NCI-H2227 treated with DMSO at 0.1 percent for 48 hours (cell line): ENCODE measurements around the gene CEP152.
"Not testable (repeated sequence)": the region's sequence is repeated elsewhere in the genome, so short reads cannot be mapped to it uniquely, and the experiment has no call there.

Source experiments
- DNase-seq: peaks from one replicate; lab custom pipeline; 2025; lab: John Stamatoyannopoulos, UW

Gene CEP152

GRCh38 chr15:48811325-48811958, 573 bp upstream of the CEP152 start:
- DNase-seq, result no peak

- no peak for DNase-seq
Observed at GRCh38 chr15:48806151-48806550, 4.7 kb downstream of the CEP152 start.

- no peak for DNase-seq
Observed at GRCh38 chr15:48805591-48805990, 5.3 kb downstream of the CEP152 start.

- DNase-seq, result no peak
Observed at GRCh38 chr15:48803877-48804276, 7.0 kb downstream of the CEP152 start.

- no peak for DNase-seq
Observed at GRCh38 chr15:48802867-48803266, 8.0 kb downstream of the CEP152 start.

DNA sequence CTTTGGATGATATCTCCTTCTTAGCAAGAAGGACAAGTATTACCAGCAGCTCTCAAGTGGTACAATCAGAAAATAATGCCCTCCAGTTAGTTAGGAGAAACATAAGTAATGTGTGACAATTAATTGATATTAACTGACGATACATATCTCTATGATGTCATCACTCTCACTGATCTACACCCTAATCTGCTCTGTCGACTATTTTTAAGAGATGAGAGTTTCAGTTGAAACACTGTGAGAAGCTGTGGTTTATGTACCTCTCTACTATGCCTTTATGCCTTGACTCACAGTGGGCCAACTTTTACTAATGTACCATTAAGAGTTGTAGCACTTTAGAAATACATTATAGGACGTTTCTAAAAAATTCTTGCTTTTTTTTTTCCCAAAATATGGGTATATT, 8.6 kb downstream of the CEP152 start:
- no peak for DNase-seq

DNA sequence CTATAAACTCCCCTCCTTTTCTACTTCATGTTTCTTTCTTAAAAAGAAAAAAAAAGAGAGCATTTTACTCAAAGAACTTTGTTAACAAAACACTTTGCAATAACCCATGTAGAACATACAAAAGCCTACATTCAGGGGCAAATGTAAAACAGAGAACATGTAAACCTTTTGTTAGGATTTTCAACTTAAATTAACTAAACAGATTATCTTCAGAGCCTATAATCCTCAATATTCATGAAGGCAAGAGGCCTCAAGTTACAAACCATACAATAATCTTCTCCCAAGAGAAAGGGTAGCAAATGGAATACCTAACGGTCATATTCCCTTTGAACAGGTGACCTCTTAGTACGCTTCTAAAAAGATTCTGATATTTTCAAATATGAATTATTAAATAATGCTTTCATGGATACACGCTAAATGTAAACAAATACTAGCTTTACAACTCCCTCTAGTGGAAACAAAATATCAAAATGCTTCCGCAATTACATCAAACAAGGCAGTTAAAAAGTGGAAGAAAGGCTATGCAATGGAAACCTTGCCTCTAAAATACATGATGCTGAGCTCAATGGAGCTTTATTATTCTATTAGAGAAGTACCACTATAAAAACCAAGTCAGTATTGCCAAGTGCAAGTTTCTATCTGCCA, 9.9 kb downstream of the CEP152 start:
- DNase-seq, result peak; percentile 23

GRCh38 chr15:48800245-48800644, 10.6 kb downstream of the CEP152 start:
- DNase-seq, result no peak

- no peak for DNase-seq
Observed at GRCh38 chr15:48798319-48798718, 12.6 kb downstream of the CEP152 start.

GRCh38 chr15:48796930-48797329, 13.9 kb downstream of the CEP152 start:
- DNase-seq, result no peak

GRCh38 chr15:48796521-48796920, 14.3 kb downstream of the CEP152 start:
- no peak for DNase-seq

DNA sequence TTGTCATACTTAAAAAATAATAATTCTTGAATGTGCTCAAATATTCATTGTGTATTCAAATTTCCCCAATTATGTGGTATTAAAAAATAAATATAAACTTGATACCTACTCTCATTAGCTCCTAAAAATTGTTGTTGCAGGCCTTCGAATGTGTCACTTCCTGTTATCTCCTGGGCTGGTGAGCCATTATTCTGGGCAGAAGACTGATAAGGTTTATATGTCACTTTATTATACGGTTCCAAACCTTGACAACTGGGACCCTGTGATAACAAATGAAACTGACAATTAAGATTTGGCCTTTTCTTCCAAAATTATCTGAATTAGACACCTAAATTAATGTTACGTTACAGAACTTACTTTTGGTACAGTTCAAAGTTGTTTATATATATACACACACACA, 15.0 kb downstream of the CEP152 start:
- DNase-seq, result no peak

GRCh38 chr15:48794697-48795134, 16.2 kb downstream of the CEP152 start:
- DNase-seq, result no peak

DNA sequence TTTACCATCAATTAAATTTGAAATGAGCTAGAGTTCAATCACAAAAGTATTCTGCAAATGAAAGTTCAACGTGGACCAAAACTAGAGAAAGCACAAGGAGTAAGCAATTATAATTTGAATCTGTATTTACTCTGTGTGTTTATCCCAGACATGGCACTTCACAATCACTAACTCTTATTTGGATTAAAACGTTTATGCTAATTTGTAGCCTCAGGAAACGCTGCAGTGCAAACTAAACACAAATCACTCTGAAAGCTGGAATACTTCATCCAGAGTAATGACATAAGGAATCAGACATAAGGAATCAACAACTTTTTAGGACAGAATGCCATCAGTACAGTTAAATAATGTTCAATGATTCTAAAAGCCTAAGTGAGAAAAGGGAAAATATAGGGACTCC, 18.5 kb downstream of the CEP152 start:
- no peak for DNase-seq

DNA sequence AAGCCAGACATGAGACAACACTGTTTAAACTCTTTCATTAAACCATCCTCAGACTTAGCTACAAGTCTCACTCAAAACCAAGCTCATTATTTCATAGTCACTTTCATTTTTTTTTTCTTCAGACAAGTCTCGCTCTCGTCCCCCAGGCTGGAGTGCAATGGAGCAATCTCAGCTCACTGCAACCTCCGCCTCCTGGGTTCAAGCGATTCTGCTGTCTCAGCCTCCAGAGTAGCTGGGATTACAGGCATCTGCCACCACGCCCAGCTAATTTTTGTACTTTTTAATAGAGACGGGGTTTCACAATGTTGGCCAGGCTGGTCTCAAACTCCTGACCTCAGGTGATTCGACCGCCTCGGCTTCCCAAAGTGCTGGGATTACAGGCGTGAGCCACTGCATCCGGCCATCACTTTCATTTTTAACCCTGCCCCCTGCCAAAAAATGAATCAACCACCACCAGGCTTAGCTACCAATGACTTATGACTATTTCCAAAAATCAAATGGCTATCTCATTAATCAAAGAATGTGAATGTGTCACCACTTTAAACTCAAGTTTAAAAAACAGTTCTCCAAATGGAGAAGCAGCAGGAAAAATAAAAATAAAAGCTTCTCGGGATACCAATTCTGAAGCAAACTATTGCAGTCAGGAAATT, 20.3 kb downstream of the CEP152 start:
- not testable (repeated sequence) for DNase-seq

DNA sequence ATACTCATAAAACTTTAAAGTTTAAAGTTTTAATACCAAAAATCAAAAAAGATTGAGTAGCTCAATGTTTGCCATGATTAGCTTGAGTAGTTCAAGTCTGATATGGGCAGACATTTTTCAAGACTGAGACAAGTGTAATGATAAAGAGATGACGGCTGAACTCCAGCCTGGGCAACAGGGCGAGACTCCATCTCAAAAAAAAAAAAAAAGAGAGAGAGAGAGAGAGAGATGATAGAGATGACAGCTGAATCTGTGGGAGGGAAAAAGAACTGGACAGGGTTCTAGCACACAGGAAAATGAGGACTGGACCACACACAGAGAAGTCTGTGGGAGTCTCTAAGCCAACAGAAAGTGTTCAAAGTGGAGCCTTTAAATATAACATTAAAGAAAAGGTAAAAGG, 25.2 kb downstream of the CEP152 start:
- no peak for DNase-seq

DNA sequence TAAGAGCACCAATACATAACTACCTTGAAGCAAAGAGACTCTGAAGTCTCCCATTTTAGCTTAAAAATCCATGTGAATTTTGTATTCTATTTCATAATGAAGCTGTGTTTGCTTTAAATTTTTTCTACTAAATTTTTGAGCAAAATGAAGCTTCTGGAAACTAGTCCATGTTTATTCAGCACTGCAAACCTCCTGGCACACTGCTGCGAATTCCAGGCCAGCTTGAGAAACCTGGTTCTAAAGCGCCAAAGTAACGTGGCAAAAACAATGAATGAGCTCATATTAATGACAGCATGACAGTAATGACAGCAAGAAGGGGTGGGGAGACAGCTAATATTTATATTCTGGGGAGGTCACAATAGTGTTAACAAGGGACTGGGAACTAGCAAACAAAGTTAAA, 25.7 kb downstream of the CEP152 start:
- DNase-seq, result no peak

- DNase-seq, result no peak
Observed at GRCh38 chr15:48784756-48785155, 26.1 kb downstream of the CEP152 start.

- no peak for DNase-seq
Observed at GRCh38 chr15:48782911-48783310, 28.0 kb downstream of the CEP152 start.

DNA sequence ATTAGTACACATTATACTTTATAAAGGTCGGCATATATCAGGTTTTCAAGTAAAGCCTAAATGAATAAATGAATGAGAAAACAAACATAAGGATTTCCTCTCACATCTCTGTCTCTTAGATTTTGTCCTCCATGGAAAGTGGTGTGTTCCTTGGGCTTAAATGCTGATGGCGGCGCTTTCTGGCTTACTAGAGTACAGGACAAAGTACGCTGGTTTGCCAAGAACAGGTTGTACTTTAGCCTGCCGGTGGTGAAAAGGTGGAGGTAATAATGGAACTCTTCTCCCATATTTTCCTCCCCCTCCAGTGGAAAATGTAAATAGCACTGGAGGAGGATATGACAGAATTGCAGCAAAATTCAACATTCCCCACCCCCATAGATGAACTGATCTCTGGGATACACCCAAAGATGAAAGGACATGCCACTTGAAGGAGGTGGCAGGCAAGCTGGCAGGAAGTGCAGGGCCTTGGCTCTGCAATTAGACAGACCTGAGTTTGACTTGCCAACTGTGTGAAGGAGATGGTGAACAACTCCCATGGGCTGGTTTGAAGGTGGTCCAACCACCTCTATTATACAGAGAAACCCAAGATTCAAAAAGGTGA, 29.3 kb downstream of the CEP152 start:
- DNase-seq, result no peak

GRCh38 chr15:48781017-48781416, 29.9 kb downstream of the CEP152 start:
- DNase-seq, result no peak

DNA sequence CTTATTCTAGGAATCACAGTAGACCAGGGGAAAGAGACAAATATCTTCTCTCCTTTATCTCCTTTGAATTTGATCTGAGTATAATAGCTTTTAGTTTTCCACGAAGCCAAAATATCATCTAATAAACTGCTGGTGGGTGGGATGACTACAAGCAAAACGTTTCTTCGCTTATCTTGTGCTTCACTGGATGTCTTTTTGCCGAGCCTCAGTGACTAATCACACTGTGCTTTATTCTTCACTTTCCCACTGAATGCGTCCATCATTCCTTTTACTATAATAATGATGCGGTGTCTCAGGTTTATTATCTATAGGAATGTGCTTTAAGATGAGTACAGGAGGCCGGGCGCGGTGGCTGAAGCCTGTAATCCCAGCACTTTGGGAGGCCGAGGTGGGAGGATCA, 32.5 kb downstream of the CEP152 start:
- no peak for DNase-seq
